Bone marrow (tissue), 2 donors: ENCODE data around the gene LHX5.
"Not testable (repeated sequence)": the region's sequence is repeated elsewhere in the genome, so short reads cannot be mapped to it uniquely, and the experiment has no call there.

Experiments
- DNase-seq, 2 donors: peaks; one replicate each; lab custom pipeline; 2025; lab: John Stamatoyannopoulos, UW

The LHX5 gene

GRCh38 chr12:113471619-113472171 is at the start of gene LHX5:
LHX5 (minus strand) TSS chr12:113471871; CDS start chr12:113471498, 373 bp downstream.
- no peak for DNase-seq

DNA sequence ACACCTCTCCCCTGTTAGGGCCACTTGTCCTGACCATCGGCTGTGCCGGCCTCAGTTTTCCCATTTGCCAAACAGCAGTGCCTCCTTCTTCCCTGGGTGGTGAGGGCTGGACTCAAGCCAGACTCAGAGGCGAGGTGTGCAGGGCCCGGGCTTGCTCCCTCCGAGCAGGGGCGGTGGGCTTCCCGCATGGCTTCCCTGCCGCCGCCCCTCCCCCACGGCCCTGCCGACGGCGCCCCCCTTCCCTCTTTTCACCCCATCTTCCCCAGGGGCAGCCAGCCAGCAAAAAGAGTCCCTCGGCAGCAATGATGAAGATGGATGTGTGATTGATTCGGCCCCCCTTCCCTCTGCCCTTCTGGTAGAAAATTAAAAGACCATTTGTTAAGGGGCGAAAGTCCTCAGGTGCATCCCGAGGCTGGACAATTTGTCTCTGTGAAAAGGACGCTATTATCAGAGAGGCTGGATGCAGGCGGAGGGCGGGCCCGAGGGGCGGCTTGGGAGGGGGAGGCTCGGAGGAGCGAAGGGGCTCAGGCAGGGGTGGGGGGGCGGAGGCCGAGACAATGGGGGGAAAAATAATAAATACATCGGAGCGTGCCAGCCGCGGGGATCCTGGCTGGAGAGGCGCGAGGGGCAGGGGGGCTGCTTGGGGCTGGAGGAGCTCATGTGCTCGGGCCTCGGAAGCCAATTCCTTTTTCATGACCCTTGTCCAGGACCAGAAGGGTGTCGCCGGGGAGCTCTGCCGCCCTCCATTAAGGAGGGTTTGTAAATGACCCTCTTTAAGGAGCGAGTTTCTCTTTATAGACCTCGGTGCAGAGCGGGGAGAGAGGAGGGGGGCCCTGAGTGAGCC is 48.0 kb upstream of the LHX5 start:
- DNase-seq, result no peak

DNA sequence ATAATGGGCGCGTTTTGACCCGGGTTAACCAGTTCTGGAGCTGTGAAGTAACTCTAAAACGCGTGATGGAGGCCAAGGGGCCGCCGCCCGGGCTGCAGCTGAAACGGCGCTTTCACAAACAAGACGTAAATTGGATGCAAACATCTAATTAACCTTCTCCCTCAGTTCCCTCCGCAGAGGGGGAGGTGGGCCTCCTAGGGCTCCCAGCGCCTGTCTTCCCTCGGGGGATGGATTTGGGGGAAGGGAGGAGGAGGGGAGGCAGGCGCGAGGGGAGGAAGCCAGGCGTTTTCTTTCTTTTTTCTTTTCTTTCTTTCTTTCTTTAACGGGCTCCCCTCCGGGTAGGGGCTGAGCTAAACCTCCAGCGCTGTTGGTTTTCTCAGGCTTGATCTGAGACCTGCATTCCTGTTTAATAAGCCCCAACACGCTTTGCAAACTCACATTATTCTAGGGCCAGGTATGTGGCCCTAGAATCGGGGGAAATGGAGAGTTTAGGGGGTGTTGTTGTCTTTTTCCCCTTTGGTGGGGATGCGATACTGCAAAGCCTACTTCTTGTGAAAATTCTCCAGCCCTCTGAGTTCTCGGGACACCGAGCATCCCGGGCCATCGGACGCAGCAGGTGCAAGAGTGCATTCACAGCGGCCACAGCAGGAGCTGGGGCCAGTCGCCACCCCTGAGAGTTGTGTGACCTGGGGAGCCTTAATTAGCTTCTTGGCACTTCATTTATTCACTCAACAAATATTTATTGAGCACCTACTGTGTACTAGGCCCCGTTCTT is 43.6 kb upstream of the LHX5 start:
- DNase-seq, result no peak

GRCh38 chr12:113514602-113515001 is 42.9 kb upstream of the LHX5 start:
- no peak for DNase-seq

GRCh38 chr12:113512568-113512967 is 40.9 kb upstream of the LHX5 start:
- no peak for DNase-seq

DNA sequence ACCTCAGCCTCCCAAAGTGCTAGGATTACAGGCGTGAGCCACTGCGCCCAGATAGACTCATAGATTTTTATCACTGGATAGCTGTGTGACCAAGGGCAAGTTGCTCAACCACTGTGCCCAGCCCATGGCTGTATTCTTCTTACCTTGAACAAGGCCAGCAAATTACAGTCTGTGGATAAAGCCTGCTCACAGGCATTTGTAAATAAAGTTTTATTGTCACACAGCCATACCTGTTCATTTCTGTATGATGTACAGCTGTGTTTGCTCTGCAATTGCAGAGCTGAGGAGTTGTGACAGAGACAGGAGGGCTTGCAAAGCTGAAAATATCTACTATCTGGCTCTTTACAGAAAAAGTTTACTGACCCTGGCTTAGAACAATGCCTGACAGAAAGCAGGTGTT is 35.2 kb upstream of the LHX5 start:
- no peak for DNase-seq

GRCh38 chr12:113505941-113506340 is 34.3 kb upstream of the LHX5 start:
- no peak for DNase-seq

GRCh38 chr12:113504917-113505316 is 33.2 kb upstream of the LHX5 start:
- no peak for DNase-seq

DNA sequence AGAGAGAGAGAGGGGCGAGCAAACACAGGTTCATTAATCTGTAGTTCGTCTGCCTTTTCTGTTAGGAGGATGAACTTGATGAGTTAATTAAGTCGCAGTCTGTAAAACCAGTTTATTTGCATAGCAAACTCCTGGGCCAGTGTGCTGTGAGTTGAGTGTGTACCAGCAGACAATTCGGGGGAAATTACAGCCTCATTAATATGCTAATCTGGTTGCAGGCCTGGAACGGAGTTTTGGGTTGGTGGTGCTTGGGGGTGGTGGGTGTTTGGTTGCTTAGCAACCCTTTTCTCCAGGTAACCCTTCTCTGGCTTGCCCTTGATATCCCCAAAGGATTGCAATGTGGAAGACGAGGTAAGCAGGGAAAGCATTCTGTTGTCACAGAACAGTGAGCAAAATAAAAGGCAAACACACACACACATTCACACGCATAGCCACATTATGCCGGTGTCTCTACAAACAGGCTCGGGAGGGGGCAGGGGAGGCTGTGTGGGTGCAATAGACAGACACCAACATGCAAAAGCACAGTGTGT is 29.2 kb upstream of the LHX5 start:
- DNase-seq, result no peak

DNA sequence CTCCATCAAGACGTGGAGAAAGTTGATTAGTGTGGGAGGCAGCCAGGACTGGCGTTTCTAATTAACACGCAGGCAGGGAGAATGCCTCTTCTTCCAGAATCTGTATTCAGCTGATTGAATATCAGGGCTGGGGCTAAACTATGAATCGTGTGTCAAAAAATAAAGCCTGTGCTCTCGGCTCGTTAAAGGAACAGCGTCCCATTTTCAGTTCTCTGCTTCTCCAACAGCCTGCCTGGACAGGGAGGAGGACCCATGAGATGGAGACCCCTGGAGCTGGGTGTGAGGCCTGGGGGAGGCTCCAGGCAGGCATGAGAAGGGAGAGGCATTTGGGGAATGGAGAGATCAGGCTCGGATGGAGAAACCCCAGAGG is 28.6 kb upstream of the LHX5 start:
- DNase-seq, result no peak

DNA sequence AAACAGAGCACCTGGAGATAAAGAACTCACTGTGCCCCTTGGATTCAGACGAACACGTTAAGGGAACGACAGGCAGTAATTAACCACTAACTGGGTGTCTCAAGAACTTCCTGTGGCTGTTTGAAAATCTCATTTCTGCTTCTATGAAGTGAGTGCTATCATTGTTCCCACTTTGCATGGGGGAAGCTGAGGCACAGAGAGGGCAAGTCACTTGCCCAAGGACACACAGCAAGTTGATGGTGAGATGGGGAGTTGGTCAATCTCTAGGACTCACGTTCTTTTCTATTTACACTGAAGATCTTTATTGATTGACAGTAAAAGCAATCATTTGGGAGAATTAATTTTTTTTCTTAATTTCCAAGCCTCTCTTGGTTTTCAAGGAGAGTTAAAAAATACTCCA is 26.8 kb upstream of the LHX5 start:
- DNase-seq, result no peak

DNA sequence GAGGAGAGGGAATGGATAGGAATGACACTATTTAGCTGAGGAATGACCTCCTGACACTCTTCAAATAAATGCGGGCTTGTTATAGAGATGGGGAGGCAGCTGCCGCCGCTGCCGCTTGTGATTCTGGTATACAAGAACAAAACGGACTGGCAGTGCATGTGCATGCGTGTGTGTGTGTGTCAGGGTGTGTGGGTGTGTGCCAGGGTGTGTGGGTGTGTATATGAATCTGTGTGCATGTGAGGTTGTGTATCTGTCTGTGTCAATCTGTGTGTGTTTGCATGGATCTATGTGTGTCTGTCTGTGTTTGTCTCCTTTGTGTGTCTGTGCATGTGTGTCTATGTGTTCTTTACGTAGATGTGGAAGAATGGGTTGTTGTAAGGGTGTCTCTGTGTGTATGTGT is 26.0 kb upstream of the LHX5 start:
- no peak for DNase-seq

DNA sequence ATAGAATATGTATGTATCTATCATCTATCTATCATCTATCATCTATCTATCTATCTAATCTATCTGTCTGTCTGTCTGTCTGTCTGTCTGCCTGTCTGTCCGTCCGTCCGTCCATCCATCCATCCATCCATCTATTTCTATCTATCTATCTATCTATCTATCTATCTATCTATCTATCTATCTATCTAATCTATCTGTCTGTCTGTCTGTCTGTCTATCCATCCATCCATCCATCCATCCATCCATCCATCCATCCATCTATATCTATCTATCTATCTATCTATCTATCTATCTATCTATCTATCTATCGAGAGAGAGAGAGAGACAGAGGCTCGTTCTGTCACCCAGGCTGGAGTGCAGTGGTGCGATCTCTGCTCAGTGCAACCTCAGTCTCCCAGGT is 24.3 kb upstream of the LHX5 start:
- not testable (repeated sequence) for DNase-seq

DNA sequence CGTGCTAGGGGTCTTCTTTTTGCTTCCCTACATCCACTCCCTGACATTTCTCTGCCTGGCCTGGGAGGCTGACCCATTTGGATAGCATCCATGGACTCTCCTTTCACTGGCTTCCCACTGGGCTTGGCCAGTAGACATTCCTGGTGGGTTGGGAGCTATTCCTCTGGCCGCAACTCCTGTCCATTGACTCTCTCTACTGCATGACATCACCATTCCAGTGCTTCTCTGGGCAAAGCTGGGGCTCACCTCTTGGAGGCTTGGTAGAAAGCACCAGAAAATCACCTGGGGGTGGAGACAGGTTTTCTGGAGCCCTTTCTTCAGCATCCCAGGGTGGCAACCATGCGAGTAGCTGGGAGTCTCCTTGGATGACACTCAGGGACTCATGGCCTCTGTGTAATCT is 16.7 kb upstream of the LHX5 start:
- DNase-seq, result no peak

DNA sequence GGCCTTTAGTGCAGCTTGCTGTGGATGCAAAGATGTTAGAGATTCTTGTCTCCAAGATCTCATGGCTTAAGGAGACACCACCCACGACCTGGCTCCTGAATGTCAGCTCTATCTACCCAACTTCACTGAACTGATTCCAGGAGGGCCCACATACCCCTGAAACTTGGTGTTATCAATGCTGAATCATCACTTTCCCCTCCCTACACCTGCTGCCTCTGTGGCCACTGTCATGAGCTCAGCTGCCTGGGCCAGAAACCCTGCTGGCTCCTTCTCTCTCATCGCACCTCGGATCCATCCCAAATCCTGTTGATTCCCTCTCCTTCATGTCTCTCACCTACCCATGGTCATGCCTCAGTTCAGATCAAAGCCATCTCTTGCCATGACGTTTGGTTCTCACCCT is 15.1 kb upstream of the LHX5 start:
- DNase-seq, result no peak

GRCh38 chr12:113485330-113485729 is 13.7 kb upstream of the LHX5 start:
- DNase-seq, result no peak

DNA sequence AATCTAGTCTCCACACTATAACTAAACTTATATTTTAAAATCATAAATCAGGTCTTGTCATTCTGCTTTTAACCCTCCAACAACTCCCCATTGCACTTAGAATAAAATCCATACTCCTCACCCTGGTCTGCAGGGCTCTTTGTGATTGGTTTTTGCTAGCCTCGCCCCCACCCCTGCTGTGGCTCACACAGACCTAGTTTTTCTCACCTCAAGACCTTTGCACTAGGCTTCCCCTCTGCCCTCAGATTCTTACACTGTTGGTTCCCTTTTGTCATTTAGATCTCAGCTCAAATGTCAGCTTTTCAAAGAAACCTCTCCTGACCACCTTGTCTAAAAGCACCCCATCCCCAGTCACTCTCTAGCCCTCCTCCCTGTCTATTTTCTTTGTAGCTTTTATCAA is 10.7 kb upstream of the LHX5 start:
- DNase-seq, result no peak

- no peak for DNase-seq
Observed at GRCh38 chr12:113480336-113480971, 8.8 kb upstream of the LHX5 start.

DNA sequence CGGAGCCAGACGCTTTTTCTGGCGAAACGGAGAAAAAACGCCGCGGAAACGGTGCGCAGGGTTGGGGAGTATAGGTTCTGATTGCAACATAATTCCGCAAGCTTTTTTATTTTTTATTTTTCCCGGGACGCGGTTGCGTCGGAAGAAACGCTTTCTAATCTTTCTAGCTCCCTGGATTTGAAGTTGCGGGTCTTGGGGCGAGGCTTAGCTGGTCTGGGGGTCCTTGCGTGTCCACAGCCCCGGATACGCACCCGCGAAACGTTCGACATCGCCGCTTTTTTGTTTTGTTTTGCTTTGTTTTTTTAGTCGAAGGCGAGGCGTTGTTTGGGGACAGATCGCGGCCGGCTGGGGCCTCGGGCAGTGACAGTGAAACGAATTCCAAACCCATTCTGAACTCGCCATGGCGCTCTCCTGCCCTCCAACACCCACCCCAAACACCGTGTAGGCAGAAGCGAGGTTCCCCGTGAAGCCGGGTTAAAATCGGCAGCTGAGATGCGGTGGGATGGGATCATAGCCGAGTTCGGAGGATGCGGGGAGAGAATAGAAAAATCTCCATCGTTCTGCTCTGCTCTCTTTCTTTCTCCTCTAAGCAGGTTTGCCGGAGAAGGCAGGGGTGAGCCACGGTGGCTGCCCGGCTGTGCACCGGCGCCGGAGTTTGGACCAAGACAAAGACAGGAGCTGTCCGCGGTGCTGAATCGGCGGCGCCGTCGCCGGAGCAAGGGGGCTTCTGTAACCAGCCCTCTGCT is 8.1 kb upstream of the LHX5 start:
- no peak for DNase-seq

DNA sequence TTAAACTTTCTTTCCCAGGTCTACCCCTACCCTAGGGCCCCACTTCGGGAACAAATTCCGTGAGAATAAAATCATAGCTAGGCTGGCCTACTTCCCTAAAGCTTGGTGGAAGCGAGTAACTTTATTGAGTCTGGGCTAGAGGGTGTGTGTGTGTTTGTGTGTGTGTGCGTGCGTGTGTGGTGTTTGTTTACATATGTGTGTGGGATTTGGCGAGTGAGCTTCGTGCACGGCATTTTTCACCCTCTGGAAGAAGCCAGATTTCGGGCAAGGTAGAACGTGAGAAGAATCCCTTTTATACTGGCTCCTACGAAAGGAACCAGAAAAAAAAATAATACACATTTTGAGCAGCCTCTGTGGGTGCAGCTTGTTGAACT is 7.5 kb upstream of the LHX5 start:
- DNase-seq, result no peak

- no peak for DNase-seq
Observed at GRCh38 chr12:113478351-113479011, 6.8 kb upstream of the LHX5 start.
